ENCODE data around the gene ZFYVE9. TPM values are rescaled to one million over a fixed set of nuclear protein-coding genes. Genes with fewer than 3 reads are reported as not detected.

Gene ZFYVE9
- total and polyA plus RNA-seq, 2 of the 4 experiments (the other 2 are of a cell fraction): 8.3 to 28.7 TPM

GRCh38 chr1:52341655-52342260 is 199.9 kb downstream of the ZFYVE9 start:
- DNase-seq: no peak

More at GRCh38 chr1:52341655-52342260, 199.9 kb downstream of the ZFYVE9 start:
- POLR2A ChIA-PET (ENCODE audit: unreplicated experiment): interaction anchor here (0.6 kb wide), 1 partner anchor 12 kb away, joined by 5 read pairs; no protein-coding TSS in a partner anchor
- H3K9me3 ChIP-seq (ENCODE audit: control insufficient read depth, insufficient read depth, low read length): no peaks in the 10 kb centered on the region
- H3K36me3 ChIP-seq (ENCODE audit: control insufficient read depth, insufficient read depth, low read length): peaks cover 7% of the 10 kb centered on the region
- H3K79me1 ChIP-seq (ENCODE audit: low read depth in 1 of 2, low read length in 2 of 2): no peaks in the 10 kb centered on the region
- no peak overlapping the region for H4K5ac ChIP-seq (ENCODE audit: low read depth, low read length)
- H3K23ac ChIP-seq (ENCODE audit: low read depth, low read length): no peak overlapping the region
- H4K8ac ChIP-seq (ENCODE audit: low read depth in 2 of 2, low read length in 2 of 2): no peak overlapping the region
- peaks cover 7% of the 10 kb centered on the region; the same call in 1 of the 2 replicates for H3K9me1 ChIP-seq (ENCODE audit: insufficient read depth, low read length)
- H2BK120ac ChIP-seq (ENCODE audit: low read depth, low read length): no peak overlapping the region
- H3K4me3 ChIP-seq (ENCODE audit: insufficient read depth, low read depth, low read length): no peak overlapping the region
- H2BK5ac ChIP-seq (ENCODE audit: low read depth, low read length, poor library complexity, severe bottlenecking): no peak overlapping the region
- dilution Hi-C loops (cut with HindIII; ENCODE audit: low sequenced_read_pairs, unreplicated experiment): no loop called here
- H3K4me1 ChIP-seq (ENCODE audit: control insufficient read depth, insufficient read depth, low read length): no peaks in the 10 kb centered on the region
- BruUV-seq (replicated peaks): no TSS peak
- no peak overlapping the region for H2BK20ac ChIP-seq (ENCODE audit: low read depth, low read length)
- TF ChIP-seq USF2 (IDR thresholded peaks at IDR 0.05; ENCODE audit: low read depth, low read length): no peak
- no peak for TF ChIP-seq SMC3 (IDR thresholded peaks at IDR 0.05; ENCODE audit: low read depth, low read length)
- no peak for TF ChIP-seq RAD21 (IDR thresholded peaks at IDR 0.05; ENCODE audit: low read length)
- TF ChIP-seq BHLHE40 (IDR thresholded peaks at IDR 0.05; ENCODE audit: low read depth, low read length): no peak
- H3K27ac ChIP-seq (ENCODE audit: insufficient read depth, low read length): no peak overlapping the region
- no peak overlapping the region for H3K56ac ChIP-seq (ENCODE audit: extremely low read depth, insufficient read depth, low read length)
- intact Hi-C loops (cut with micrococcal nuclease): no loop called here
- no peak overlapping the region for H4K91ac ChIP-seq (ENCODE audit: insufficient read depth, low read depth, low read length)
- ATAC-seq (ENCODE audit: low read depth): no peak
- no peak overlapping the region for H2AK5ac ChIP-seq (ENCODE audit: low read depth, low read length)
- no peak overlapping the region for H3K14ac ChIP-seq (replicated peaks; ENCODE audit: low read depth, low read length)
- H2AK9ac ChIP-seq (replicated peaks; ENCODE audit: low read depth, low read length, poor library complexity): no peak overlapping the region
- H2AFZ ChIP-seq (replicated peaks; ENCODE audit: low read length, poor library complexity): no peak overlapping the region
- in situ Hi-C loops (cut with MboI; ENCODE audit: low sequenced_read_pairs): no loop called here
- no peak overlapping the region for H2BK15ac ChIP-seq (ENCODE audit: low read depth, low read length)
- H4K20me1 ChIP-seq (ENCODE audit: insufficient read depth, low read length): no peaks in the 10 kb centered on the region
- no peak overlapping the region for H3K4me2 ChIP-seq (ENCODE audit: low read depth, low read length)
- CTCF ChIA-PET: no interaction called here
- no peak overlapping the region for H3K9ac ChIP-seq (ENCODE audit: low read depth, low read length)
- H3K4ac ChIP-seq (ENCODE audit: low read depth, low read length): no peak overlapping the region
- 100% methylated on average over 1 of the region's 7 CpGs; no CpG with 5 or more reads in 1 of the 2 experiments for WGBS, 2 experiments (ENCODE audit: extremely low coverage in 2 of 2, insufficient read length in 1 of 2)
- H3K27me3 ChIP-seq (ENCODE audit: control insufficient read depth, insufficient read depth, low read length): no peaks in the 10 kb centered on the region
- no peak overlapping the region for H3K18ac ChIP-seq (ENCODE audit: low read depth, low read length)

Measured in IMR-90 (cell line).